WI38 (cell line): ENCODE results near the gene NSMCE4A.
"Not testable (repeated sequence)": the region's sequence is repeated elsewhere in the genome, so short reads cannot be mapped to it uniquely, and the experiment has no call there.

ENCODE experiments used
- H3K4me3 ChIP-seq: 2 replicates; pipeline ENCODE4 v1.5.1; 2011; ENCODE audit warnings: low read depth, mild to moderate bottlenecking, control low read depth, low read length
- TF ChIP-seq, protein P1 (sequence below): IDR thresholded peaks from 2 replicates; pipeline ENCODE4 v1.5.1; 2012; ENCODE audit warnings: low read depth, mild to moderate bottlenecking, control low read depth, low read length

Gene NSMCE4A

DNA sequence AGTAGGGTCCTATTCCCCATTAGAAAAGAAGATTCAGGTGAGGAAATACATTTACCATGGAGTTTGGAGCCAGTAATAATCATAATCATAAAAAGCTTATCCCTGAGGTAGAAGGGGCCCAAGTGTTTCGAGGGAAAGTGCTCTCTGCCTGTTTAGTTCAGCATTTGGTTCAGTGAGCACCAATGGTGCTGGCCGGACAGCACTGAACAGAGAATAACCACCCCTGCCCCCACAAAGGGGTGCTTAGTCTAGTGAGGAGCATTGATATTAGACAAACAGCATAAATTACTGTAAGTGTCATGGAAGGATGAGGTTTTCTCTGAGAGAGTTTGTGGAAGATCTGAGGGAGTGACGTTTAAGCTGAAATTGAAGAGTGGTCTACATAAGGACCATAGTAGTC, 25.6 kb downstream of the NSMCE4A start:
- no peak overlapping the region for H3K4me3 ChIP-seq
- TF ChIP-seq, protein P1, sequence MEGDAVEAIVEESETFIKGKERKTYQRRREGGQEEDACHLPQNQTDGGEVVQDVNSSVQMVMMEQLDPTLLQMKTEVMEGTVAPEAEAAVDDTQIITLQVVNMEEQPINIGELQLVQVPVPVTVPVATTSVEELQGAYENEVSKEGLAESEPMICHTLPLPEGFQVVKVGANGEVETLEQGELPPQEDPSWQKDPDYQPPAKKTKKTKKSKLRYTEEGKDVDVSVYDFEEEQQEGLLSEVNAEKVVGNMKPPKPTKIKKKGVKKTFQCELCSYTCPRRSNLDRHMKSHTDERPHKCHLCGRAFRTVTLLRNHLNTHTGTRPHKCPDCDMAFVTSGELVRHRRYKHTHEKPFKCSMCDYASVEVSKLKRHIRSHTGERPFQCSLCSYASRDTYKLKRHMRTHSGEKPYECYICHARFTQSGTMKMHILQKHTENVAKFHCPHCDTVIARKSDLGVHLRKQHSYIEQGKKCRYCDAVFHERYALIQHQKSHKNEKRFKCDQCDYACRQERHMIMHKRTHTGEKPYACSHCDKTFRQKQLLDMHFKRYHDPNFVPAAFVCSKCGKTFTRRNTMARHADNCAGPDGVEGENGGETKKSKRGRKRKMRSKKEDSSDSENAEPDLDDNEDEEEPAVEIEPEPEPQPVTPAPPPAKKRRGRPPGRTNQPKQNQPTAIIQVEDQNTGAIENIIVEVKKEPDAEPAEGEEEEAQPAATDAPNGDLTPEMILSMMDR, result no peak

DNA sequence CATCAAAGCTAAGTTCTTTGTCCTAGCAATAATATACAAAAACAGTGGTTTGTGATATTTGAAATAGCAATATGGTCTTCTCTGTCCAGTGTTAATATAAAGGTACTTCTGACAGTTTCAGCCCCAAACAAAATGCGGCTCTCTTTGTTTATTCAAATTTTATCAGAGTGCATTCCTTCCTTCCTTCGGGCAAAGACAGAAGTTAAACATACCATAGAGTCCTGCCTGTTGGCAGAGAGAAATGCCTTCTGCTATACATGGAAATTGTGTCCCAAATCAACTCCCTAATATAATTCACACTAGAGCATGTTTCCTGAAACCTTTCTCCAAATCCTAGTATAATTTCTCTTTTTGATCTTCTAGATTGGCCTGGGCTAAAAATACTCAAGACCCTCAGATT, 26.0 kb downstream of the NSMCE4A start:
- TF ChIP-seq, protein P1, result no peak
- H3K4me3 ChIP-seq, result no peak overlapping the region

DNA sequence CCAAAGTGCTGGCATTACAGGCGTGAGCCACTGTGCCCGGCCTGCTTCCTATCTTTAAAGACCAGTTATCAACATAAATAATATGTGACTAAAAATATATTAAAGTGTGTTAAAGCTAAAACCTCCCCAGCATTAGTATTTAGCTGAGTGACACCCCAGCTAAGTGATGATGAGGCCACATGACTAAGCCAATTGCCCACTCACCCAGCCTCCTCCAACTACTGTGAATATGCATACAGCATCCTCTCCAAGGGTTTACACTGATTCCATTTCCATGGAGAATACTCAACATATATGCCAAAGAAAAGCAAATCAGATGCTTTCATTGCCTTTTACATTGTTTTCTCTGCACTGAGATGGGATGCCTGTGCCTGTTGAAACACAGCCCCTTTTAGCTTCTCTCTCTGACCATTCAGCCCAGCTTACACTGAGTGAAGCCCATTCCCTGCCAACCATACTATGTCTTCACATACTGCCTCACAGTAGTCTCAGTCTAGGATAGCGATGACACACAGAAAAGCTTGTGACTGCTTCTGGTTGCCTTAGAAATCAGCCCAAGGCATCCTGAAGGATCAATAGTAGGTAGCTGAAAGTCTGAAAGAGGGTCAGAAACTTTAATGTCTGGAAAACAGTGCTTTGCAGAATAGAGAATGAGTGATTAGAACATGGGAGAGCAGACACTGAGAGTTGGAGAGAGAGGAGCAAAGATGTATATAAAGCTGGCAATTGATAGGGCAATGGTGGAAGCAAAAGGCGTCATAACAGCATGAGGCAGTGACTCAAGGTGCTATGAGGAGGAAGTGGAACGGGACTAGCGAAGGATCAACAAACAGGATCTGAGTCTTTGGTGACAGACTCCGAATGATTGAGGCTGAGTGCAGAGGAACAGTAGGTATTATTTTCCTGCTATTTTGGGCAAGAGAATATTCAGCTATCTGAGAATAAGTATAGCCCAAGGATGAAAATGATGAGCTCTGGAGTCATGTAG, 27.4 kb downstream of the NSMCE4A start:
- H3K4me3 ChIP-seq, result no peak overlapping the region
- TF ChIP-seq, protein P1, result no peak

DNA sequence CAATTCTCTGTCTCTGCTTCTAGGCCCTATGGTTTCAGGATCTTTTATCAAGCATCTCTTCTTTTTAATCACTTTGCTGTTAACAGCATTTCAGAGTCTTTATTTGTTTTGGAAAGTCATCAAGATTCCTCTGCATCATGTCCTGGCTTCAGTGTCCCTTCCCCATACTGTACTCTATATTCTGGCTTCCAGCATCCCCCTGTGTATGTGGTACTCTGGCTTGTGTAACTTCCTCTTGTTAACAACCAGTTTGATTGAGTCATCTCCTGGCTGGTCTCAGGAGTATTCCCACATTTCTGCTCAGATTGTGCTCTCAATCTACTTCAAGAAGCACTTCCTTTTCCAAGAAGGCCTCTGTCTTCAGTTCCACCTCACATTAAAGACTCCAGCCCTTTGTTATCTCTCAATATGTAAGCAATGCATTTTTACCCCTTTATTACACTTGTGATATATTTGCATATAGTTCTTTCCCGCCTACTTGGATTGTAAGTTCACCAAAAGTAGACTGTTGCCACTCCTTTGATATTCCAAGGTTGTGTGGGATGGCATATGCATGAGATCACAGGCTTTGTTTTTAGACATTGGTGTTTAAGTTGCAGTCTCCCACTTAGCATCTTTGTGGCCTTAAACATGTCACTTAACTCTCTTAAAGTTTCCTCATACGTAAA, 32.1 kb downstream of the NSMCE4A start:
- no peak overlapping the region for H3K4me3 ChIP-seq
- TF ChIP-seq, protein P1, result no peak

DNA sequence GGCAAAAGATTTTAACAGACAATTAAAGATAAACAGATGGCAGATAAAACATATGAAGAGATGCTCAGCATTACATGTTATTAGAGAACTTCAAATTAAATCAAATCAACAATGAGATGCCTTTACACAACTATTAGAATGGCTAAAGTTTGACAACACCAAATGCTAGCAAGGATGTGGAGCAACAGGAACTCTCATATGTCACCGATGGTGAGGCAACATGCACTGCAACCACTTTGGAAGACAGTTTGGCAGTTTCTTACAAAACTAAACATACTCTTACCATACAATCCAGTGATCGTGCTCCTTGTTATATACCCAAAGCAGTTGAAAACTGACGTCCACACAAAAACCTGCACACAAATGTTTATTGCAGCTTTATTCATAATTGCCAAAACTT, 33.5 kb downstream of the NSMCE4A start:
- TF ChIP-seq, protein P1, result no peak
- no peak overlapping the region for H3K4me3 ChIP-seq

DNA sequence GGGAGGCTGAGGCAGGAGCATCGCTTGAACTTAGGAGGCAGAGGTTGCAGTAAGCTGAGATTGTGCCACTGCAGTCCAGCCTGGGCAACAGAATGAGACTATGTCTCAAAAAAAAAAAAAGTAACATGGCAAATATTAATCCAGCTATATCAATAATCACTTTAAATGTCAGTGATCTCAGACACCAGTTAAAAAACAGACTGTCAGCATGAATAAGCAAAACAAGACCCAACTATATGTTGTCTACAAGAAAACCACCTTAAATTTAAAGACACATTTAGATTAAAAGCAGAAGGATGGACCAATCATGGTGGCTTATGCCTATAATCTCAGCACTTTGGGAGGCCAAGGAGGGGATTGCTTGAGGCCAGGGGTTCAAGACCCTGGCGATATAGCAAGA, 38.7 kb downstream of the NSMCE4A start:
- TF ChIP-seq, protein P1, result no peak
- H3K4me3 ChIP-seq, result no peak overlapping the region

DNA sequence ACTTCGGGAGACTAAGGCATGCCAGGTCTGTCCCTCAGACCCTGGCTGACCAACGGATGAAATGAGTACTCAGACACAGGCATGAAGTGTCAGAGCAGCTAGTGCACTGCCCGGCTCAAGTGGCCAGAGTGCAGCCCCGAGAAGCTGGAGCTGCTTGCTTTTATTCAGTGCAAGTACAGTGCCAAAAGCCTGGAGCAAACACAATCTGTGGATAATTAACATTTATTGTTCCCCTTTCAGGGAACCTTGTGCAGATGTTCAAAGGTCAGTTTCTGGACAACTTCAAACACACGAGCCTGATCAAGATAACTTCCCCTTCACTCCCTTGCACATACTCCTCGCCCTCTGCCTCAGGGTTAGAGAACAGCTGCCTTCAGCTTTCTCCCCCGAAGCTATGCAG, 39.3 kb downstream of the NSMCE4A start:
- H3K4me3 ChIP-seq, result no peak overlapping the region
- TF ChIP-seq, protein P1, result no peak

DNA sequence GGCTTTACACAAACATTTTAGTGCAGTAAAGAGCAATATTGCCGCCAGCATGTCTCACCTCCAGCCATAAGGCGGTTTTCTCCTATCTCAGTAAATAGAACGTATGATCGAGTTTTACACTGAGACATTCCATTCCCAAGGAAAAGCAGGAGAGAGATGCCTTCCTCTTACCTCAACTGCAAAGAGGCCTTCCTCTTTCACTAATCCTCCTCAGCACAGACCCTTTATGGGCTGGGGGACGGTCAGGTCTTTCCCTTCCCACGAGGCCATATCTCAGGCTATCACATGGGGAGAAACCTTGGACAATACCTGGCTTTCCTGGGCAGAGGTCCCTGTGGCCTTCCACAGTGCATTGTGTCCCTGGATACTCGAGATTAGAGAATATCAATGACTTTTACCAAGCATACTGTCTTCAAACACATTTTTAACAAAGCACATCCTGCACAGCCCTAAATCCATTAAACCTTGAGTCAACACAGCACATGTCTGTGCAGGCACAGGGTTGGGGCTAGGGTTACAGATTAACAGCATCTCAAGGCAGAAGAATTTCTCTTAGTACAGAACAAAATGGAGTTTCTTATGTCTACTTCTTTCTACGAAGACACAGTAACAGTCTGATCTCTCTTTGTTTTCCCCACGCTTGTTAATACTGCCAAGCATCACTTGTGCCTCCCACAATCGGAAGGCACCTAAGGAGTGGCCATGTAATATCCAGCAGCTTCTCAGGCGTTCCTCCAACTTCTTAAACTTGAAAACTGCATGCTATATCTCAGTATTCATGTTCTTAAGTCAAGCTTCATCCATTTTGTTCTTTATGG, 44.5 kb downstream of the NSMCE4A start:
- not testable (repeated sequence) for H3K4me3 ChIP-seq

DNA sequence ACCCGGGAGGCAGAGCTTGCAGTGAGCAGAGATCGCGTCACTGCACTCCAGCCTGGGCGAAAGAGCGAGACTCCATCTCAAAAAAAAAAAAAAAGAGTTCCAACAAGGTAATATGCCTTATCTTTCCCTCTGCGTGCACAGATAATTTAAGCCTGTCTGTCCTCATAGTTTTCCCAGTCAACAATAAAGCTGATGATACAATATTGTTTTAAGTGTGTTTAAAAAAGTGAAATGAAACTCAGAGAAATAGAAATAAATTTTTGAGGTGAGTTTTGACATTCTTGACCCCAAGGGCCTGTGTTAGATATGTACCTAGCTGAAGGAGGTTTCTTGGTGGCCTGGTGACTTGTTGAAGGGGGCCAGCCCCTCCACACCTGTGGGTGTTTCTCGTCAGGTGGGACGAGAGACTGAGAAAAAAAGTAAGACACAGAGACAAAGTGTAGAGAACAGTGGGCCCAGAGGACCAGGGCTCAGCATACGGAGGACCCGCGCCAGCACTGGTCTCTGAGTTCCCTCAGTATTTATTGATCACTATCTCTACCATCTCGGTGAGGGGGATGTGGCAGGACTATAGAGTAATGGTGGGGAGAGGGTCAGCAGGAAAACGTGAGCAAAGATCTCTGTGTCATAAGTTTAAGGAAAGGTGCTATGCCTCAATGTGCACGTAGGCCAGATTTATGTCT, 45.3 kb downstream of the NSMCE4A start:
- H3K4me3 ChIP-seq, result not testable (repeated sequence)
